HepG2 (cell line): Measurements from ENCODE around the gene RABGAP1L. TPM values are rescaled to one million over a fixed set of nuclear protein-coding genes. Genes with fewer than 3 reads are reported as not detected.

Experiments
- ATAC-seq: fragments of 200-7000 bp; cut with Tn5 transposase; 3 replicates; pipeline ENCODE4 v1.9.1; 2020; ENCODE audit warnings: mild to moderate bottlenecking, moderate library complexity
- BruUV-seq: library from RNA; stranded (reverse); fragments of 400-500 nt; replicated peaks from 2 replicates; lab custom pipeline; 2021; lab: Mats Ljungman, UMichigan
- CTCF ChIA-PET: fragments of 300-600 bp; formaldehyde crosslinking; extraction: SDS; loops from one replicate; lab custom pipeline; 2021; ENCODE audit warnings: low total read pairs, inconsistent platforms, low intra/inter-chr PET ratio; lab: Yijun Ruan, JAX
- POLR2A ChIA-PET: fragments of 350-600 bp; sonication (Branson Sonifier 250); formaldehyde crosslinking; loops from one replicate; lab custom pipeline; 2020; ENCODE audit warnings: antibody characterized with exemption, inconsistent platforms; lab: Yijun Ruan, JAX
- DNase-seq: peaks from one replicate; pipeline ENCODE4 v3.0.0-alpha.2; 2015; ENCODE audit warnings: low spot score
- FAIRE-seq: peaks from 3 replicates; lab custom pipeline; 2011; peaks lifted over from hg19 to GRCh38; lab: Jason Lieb, UNC
- H2AFZ ChIP-seq: one replicate; pipeline ENCODE4 v1.6.1; 2011; ENCODE audit warnings: low read length, inconsistent platforms
- H3K27ac ChIP-seq: fragments of 300-600 bp; 3 replicates; pipeline ENCODE4 v1.8.0; 2011; ENCODE audit warnings: mixed run types, mild to moderate bottlenecking, mixed read lengths, low read length, inconsistent platforms; ENCODE audit not compliant: insufficient read depth; ENCODE audit errors: extremely low read length
- H3K27me3 ChIP-seq, 2 experiments: fragments of 200-600 bp in 1 of 2; 2 replicates in 1 of 2; 3 replicates in 1 of 2; pipeline versions ENCODE4 v1.6.0 to v1.8.0; 2011; ENCODE audit warnings: low read length in 2 of 2, mild to moderate bottlenecking in 2 of 2, moderate library complexity in 2 of 2, inconsistent platforms in 1 of 2; ENCODE audit not compliant: insufficient read depth in 2 of 2, control insufficient read depth in 1 of 2
- H3K36me3 ChIP-seq, 2 experiments: fragments of 200-600 bp in 1 of 2; replicated peaks in 1 of 2; 2 replicates in 1 of 2; 3 replicates in 1 of 2; pipeline versions ENCODE4 v1.5.1 to v1.8.0; 2011; ENCODE audit warnings: low read length in 2 of 2, inconsistent platforms in 1 of 2; ENCODE audit not compliant: insufficient read depth in 2 of 2, control insufficient read depth in 1 of 2
- H3K4me1 ChIP-seq: 2 replicates; pipeline ENCODE4 v1.5.1; 2012; ENCODE audit warnings: low read length, inconsistent platforms; ENCODE audit not compliant: insufficient read depth
- H3K4me2 ChIP-seq: 2 replicates; pipeline ENCODE4 v1.6.0; 2011; ENCODE audit warnings: low read depth, low read length, inconsistent platforms
- H3K4me3 ChIP-seq, 3 experiments: fragments of 200-600 bp in 1 of 3; sonication (generic), shearing (Covaris generic) in 1 of 3; replicated peaks in 1 of 3; 2 replicates each; pipeline ENCODE4 v1.5.1; 2011 to 2016; ENCODE audit warnings: low read length in 3 of 3, inconsistent platforms in 2 of 3, low read depth in 2 of 3, mild to moderate bottlenecking in 2 of 3, control low read depth in 1 of 3, mixed read lengths in 1 of 3; ENCODE audit not compliant: insufficient read depth in 1 of 3
- H3K79me2 ChIP-seq: one replicate; pipeline ENCODE4 v1.6.1; 2011; ENCODE audit warnings: low read length, inconsistent platforms; ENCODE audit not compliant: insufficient read depth
- H3K9ac ChIP-seq: 2 replicates; pipeline ENCODE4 v1.6.0; 2011; ENCODE audit warnings: mild to moderate bottlenecking, low read depth, low read length, inconsistent platforms; ENCODE audit not compliant: insufficient read depth
- H3K9me3 ChIP-seq: 2 replicates; pipeline ENCODE4 v1.5.1; 2012; ENCODE audit warnings: mild to moderate bottlenecking, low read length
- H4K20me1 ChIP-seq: 2 replicates; pipeline ENCODE4 v1.6.0; 2011; ENCODE audit warnings: inconsistent platforms, mild to moderate bottlenecking, low read length, moderate library complexity; ENCODE audit not compliant: insufficient read depth
- ATF5 ChIP-seq: sonication (generic); formaldehyde crosslinking; IDR thresholded peaks from 2 replicates; pipeline ENCODE4 v1.4.0; 2020; ENCODE audit warnings: mild to moderate bottlenecking, low read depth, missing genetic modification reagents
- ETV5 ChIP-seq: IDR thresholded peaks from 2 replicates; pipeline ENCODE4 v1.6.1; 2018; ENCODE audit warnings: missing biosample characterization, missing genetic modification reagents, inconsistent platforms, borderline replicate concordance
- RARG ChIP-seq: sonication (generic); formaldehyde crosslinking; IDR thresholded peaks from 2 replicates; pipeline ENCODE4 v1.4.0; 2020; ENCODE audit warnings: low read depth, mild to moderate bottlenecking, missing genetic modification reagents
- SP4 ChIP-seq: sonication (generic); formaldehyde crosslinking; IDR thresholded peaks from 2 replicates; pipeline ENCODE4 v1.8.1; 2023; ENCODE audit warnings: mild to moderate bottlenecking, missing genetic modification reagents
- SSRP1 ChIP-seq: IDR thresholded peaks from 2 replicates; pipeline ENCODE4 v1.6.1; 2016; ENCODE audit warnings: control low read depth
- ZNF3 ChIP-seq: IDR thresholded peaks from 2 replicates; pipeline ENCODE4 v1.7.0; 2017; ENCODE audit warnings: inconsistent platforms
- ZNF431 ChIP-seq: sonication (generic); formaldehyde crosslinking; IDR thresholded peaks from 2 replicates; pipeline ENCODE4 v1.9.0; 2022; ENCODE audit warnings: missing genetic modification reagents, low read depth, mild to moderate bottlenecking, borderline replicate concordance
- ZNF704 ChIP-seq: sonication (generic); formaldehyde crosslinking; IDR thresholded peaks from 2 replicates; pipeline ENCODE4 v1.8.1; 2023; ENCODE audit warnings: mild to moderate bottlenecking, inconsistent platforms, moderate library complexity, missing genetic modification reagents, borderline replicate concordance
- WGBS: methylation state at CpG from one replicate; pipeline ENCODE4 v1.1.6; 2017; ENCODE audit warnings: low lambda C conversion rate; 5-methylcytosine and 5-hydroxymethylcytosine counted together
- in situ Hi-C: cut with HindIII; loops from 2 replicates; pipeline ENCODE4 v1.10.0; 2017; ENCODE audit warnings: low pct_unique_long_range_greater_than_20kb; ENCODE audit not compliant: extremely low pct_ligation_motif_present
- intact Hi-C: fragments of 100-400 bp; cut with micrococcal nuclease; formaldehyde crosslinking; loops from one replicate; pipeline ENCODE4 v1.10.0; 2022; ENCODE audit not compliant: unreplicated experiment
- polyA plus RNA-seq, 8 experiments: library from polyadenylated mRNA; depleted of rRNA in 3 of 8; stranded (reverse) in 7 of 8; unstranded in 1 of 8; fragments of >200 nt; fragmentation: Illumina TruSeq in 4 of 8; extraction: Trizol in 4 of 8; gene quantifications; 2 replicates each; pipeline versions ENCODE4 v1.2.1 to v1.2.3, GENCODE V29; 2011 to 2016; ENCODE audit warnings: low read depth in 4 of 8, missing spikeins in 1 of 8, mixed read lengths in 1 of 8; ENCODE audit not compliant: insufficient read depth in 1 of 8
- total RNA-seq, 5 experiments: library from RNA; depleted of rRNA; stranded (reverse); fragments of >200 nt; fragmentation: Illumina TruSeq; extraction: Trizol; gene quantifications; 2 replicates each; pipeline ENCODE4 v1.2.3, GENCODE V29; 2016; ENCODE audit warnings: low read depth in 1 of 5
- TF ChIP-seq, protein P1 (sequence below): sonication (generic); formaldehyde crosslinking; IDR thresholded peaks from 2 replicates; pipeline ENCODE4 v1.5.1; 2020; ENCODE audit warnings: missing genetic modification reagents, mild to moderate bottlenecking, borderline replicate concordance
- TF ChIP-seq, protein P2 (sequence below): IDR thresholded peaks from 2 replicates; pipeline ENCODE4 v1.4.0; 2020; ENCODE audit warnings: mild to moderate bottlenecking, missing genetic modification reagents

Gene RABGAP1L
- total and polyA plus RNA-seq, 2 of the 13 experiments (the other 11 are each of a cell fraction or from before 2014, with no cell fraction given) = 7.9 to 22.6 TPM

GRCh38 chr1:174190691-174191199, 31.4 kb downstream of the RABGAP1L start:
- H3K9ac ChIP-seq = no peak overlapping the region
- ATAC-seq (peak; percentile 51; the same call in 2 of the 3 replicates), DNase-seq (no peak), FAIRE-seq (peak; percentile 30)
- 55% methylated on average over 6 of the region's 6 CpGs for WGBS
- H3K79me2 ChIP-seq = peaks cover 13% of the 10 kb centered on the region
- in situ Hi-C loops = no loop called here
- TF ChIP-seq, protein P1, sequence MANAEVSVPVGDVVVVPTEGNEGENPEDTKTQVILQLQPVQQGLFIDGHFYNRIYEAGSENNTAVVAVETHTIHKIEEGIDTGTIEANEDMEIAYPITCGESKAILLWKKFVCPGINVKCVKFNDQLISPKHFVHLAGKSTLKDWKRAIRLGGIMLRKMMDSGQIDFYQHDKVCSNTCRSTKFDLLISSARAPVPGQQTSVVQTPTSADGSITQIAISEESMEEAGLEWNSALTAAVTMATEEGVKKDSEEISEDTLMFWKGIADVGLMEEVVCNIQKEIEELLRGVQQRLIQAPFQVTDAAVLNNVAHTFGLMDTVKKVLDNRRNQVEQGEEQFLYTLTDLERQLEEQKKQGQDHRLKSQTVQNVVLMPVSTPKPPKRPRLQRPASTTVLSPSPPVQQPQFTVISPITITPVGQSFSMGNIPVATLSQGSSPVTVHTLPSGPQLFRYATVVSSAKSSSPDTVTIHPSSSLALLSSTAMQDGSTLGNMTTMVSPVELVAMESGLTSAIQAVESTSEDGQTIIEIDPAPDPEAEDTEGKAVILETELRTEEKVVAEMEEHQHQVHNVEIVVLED (CRISPR knock-in tag) = no peak
- peaks cover 9% of the 10 kb centered on the region for H3K4me1 ChIP-seq
- intact Hi-C loops = no loop called here
- no peaks in the 10 kb centered on the region for H3K36me3 ChIP-seq
- CTCF ChIA-PET = no interaction called here
- peak overlapping the region; percentile 2 for H3K27ac ChIP-seq
- 0 out of 2 replicates have a peak, but pooled peaks cover 5% of the 10 kb centered on the region for H3K9me3 ChIP-seq
- no peaks in the 10 kb centered on the region for H4K20me1 ChIP-seq
- peak overlapping the region; percentile 13; the same call in 1 of the 2 replicates for H3K4me2 ChIP-seq
- H2AFZ ChIP-seq = no peak overlapping the region
- H3K4me3 ChIP-seq = no peak overlapping the region
- BruUV-seq = no TSS peak
- POLR2A ChIA-PET = no interaction called here
- no peaks in the 10 kb centered on the region for H3K27me3 ChIP-seq

DNA sequence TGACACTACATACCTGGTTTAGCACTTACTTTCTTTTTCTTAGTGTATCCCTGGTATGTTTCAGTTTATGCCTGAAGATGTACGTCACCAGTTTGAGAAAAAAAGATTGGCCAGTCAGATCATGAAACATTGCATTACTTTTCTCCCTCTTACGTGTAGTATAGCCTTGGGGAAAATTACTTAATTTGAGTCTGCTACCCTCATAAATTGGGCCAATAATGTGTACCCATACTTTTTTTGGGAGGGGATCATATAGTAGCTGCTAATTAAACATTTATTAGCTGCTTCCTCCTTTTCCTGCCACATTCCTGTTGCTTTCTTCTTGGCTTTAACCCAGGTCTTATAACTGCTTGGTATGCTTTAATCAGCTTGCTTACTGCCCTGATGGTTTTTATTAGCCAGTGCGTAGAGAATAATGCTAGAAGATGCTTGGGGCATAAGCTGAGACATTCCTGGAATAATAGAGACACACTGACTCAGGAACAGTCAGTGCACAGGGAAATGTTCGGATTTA, 32.1 kb downstream of the RABGAP1L start:
- no peak overlapping the region for H3K27ac ChIP-seq
- no peak overlapping the region for H3K4me3 ChIP-seq
- H4K20me1 ChIP-seq = no peaks in the 10 kb centered on the region
- H3K27me3 ChIP-seq = no peaks in the 10 kb centered on the region
- no peaks in the 10 kb centered on the region for H3K36me3 ChIP-seq
- CTCF ChIA-PET = no interaction called here
- H2AFZ ChIP-seq = no peak overlapping the region
- intact Hi-C loops = no loop called here
- no peak for FAIRE-seq
- H3K9ac ChIP-seq = no peak overlapping the region
- no TSS peak for BruUV-seq
- ATAC-seq = no peak
- peaks cover 11% of the 10 kb centered on the region for H3K79me2 ChIP-seq
- POLR2A ChIA-PET = no interaction called here
- no peak overlapping the region for H3K4me2 ChIP-seq
- 0 out of 2 replicates have a peak, but pooled peaks cover 5% of the 10 kb centered on the region for H3K9me3 ChIP-seq
- DNase-seq = no peak
- 98% methylated on average over 4 of the region's 4 CpGs for WGBS
- H3K4me1 ChIP-seq = peaks cover 9% of the 10 kb centered on the region
- in situ Hi-C loops = no loop called here
- no peak for TF ChIP-seq ATF5 (CRISPR knock-in tag)
- no peak for TF ChIP-seq ETV5 (CRISPR knock-in tag)
- no peak for TF ChIP-seq SP4 (CRISPR knock-in tag)
- TF ChIP-seq ZNF3 (CRISPR knock-in tag) = no peak
- TF ChIP-seq ZNF431 (CRISPR knock-in tag) = no peak
- TF ChIP-seq RARG (CRISPR knock-in tag) = no peak
- no peak for TF ChIP-seq SSRP1 (CRISPR knock-in tag)
- TF ChIP-seq ZNF704 (CRISPR knock-in tag) = no peak
- TF ChIP-seq, protein P2, sequence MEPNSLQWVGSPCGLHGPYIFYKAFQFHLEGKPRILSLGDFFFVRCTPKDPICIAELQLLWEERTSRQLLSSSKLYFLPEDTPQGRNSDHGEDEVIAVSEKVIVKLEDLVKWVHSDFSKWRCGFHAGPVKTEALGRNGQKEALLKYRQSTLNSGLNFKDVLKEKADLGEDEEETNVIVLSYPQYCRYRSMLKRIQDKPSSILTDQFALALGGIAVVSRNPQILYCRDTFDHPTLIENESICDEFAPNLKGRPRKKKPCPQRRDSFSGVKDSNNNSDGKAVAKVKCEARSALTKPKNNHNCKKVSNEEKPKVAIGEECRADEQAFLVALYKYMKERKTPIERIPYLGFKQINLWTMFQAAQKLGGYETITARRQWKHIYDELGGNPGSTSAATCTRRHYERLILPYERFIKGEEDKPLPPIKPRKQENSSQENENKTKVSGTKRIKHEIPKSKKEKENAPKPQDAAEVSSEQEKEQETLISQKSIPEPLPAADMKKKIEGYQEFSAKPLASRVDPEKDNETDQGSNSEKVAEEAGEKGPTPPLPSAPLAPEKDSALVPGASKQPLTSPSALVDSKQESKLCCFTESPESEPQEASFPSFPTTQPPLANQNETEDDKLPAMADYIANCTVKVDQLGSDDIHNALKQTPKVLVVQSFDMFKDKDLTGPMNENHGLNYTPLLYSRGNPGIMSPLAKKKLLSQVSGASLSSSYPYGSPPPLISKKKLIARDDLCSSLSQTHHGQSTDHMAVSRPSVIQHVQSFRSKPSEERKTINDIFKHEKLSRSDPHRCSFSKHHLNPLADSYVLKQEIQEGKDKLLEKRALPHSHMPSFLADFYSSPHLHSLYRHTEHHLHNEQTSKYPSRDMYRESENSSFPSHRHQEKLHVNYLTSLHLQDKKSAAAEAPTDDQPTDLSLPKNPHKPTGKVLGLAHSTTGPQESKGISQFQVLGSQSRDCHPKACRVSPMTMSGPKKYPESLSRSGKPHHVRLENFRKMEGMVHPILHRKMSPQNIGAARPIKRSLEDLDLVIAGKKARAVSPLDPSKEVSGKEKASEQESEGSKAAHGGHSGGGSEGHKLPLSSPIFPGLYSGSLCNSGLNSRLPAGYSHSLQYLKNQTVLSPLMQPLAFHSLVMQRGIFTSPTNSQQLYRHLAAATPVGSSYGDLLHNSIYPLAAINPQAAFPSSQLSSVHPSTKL (CRISPR knock-in tag) = no peak
